Liver (tissue), 3 donors: ENCODE measurements around the gene LRIG1.

ENCODE experiments used
- FOXA1 ChIP-seq: IDR thresholded peaks from 2 replicates; pipeline ENCODE4 v1.6.1; 2016; ENCODE audit warnings: antibody characterized with exemption
- HNF4G ChIP-seq: IDR thresholded peaks from 2 replicates; pipeline ENCODE4 v1.6.1; 2016; ENCODE audit warnings: antibody characterized with exemption
- TF ChIP-seq, protein P1 (sequence below): fragments of 150-350 bp; IDR thresholded peaks from 2 replicates; pipeline ENCODE4 v1.5.1; 2017; ENCODE audit warnings: improper control_type of control experiment, low read depth, low read length; ENCODE audit not compliant: missing input control
- donor health status: healthy.
- donor health status: healthy.

DNA sequence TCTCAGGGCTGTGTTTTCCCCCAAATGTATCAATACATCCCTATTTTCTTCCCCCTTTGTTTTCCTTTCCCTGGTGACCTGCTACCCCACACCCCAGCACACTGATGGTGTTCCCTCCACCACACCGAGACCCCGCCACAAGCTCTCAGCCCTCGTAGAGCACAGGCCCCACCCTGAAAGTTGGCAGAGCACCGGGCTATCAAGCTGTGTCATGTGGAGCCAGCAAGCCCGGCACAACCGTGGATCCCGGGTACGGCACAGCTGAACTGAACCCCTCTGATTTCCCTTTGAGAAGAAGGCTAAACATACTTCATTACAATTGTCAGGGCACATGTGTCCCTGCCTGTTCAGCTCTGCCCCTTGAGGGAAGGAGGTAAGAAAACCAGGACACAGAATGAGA lies 69.9 kb downstream of the LRIG1 start:
- no peak for TF ChIP-seq HNF4G
- TF ChIP-seq, protein P1, sequence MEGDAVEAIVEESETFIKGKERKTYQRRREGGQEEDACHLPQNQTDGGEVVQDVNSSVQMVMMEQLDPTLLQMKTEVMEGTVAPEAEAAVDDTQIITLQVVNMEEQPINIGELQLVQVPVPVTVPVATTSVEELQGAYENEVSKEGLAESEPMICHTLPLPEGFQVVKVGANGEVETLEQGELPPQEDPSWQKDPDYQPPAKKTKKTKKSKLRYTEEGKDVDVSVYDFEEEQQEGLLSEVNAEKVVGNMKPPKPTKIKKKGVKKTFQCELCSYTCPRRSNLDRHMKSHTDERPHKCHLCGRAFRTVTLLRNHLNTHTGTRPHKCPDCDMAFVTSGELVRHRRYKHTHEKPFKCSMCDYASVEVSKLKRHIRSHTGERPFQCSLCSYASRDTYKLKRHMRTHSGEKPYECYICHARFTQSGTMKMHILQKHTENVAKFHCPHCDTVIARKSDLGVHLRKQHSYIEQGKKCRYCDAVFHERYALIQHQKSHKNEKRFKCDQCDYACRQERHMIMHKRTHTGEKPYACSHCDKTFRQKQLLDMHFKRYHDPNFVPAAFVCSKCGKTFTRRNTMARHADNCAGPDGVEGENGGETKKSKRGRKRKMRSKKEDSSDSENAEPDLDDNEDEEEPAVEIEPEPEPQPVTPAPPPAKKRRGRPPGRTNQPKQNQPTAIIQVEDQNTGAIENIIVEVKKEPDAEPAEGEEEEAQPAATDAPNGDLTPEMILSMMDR = no peak
- TF ChIP-seq FOXA1 = no peak
